GM23338 (cell line): ENCODE data around the gene ITGA3. TPM values are rescaled to one million over a fixed set of nuclear protein-coding genes. Genes with fewer than 3 reads are reported as not detected.

Experiments used
- ATAC-seq: fragments of 200-7000 bp; cut with Tn5 transposase; 3 replicates; pipeline ENCODE4 v1.9.1; 2020
- DNase-seq: peaks from one replicate; pipeline ENCODE4 v3.0.0-alpha.2; 2015; ENCODE audit warnings: low spot score
- H2AFZ ChIP-seq: fragments of 200-600 bp; sonication (generic); 2 replicates; pipeline ENCODE4 v1.8.0; 2016; ENCODE audit warnings: antibody characterized with exemption, mild to moderate bottlenecking, moderate library complexity
- H3F3A ChIP-seq: fragments of 200-600 bp; sonication (generic); replicated peaks from 2 replicates; pipeline ENCODE4 v1.8.0; 2017; ENCODE audit warnings: antibody characterized with exemption, mixed run types, low read depth
- H3K27ac ChIP-seq: fragments of 200-600 bp; sonication (generic); 2 replicates; pipeline ENCODE4 v1.6.1; 2016; ENCODE audit warnings: low read depth
- H3K27me3 ChIP-seq: fragments of 200-600 bp; sonication (generic); 2 replicates; pipeline ENCODE4 v1.8.0; 2016; ENCODE audit warnings: mild to moderate bottlenecking, mixed run types, moderate library complexity; ENCODE audit not compliant: insufficient read depth
- H3K36me3 ChIP-seq: fragments of 200-600 bp; sonication (generic); 2 replicates; pipeline ENCODE4 v1.8.0; 2016; ENCODE audit warnings: mild to moderate bottlenecking; ENCODE audit not compliant: insufficient read depth
- H3K4me1 ChIP-seq: fragments of 200-600 bp; sonication (generic); 2 replicates; pipeline ENCODE4 v1.8.0; 2016; ENCODE audit warnings: mild to moderate bottlenecking, moderate library complexity; ENCODE audit not compliant: insufficient read depth
- H3K4me2 ChIP-seq: fragments of 200-600 bp; sonication (generic); 2 replicates; pipeline ENCODE4 v1.7.1; 2017; ENCODE audit warnings: mixed run types
- H3K4me3 ChIP-seq: fragments of 200-600 bp; sonication (generic); 2 replicates; pipeline ENCODE4 v1.6.1; 2016; ENCODE audit warnings: mixed run types
- H3K79me2 ChIP-seq: fragments of 200-600 bp; sonication (generic); replicated peaks from 2 replicates; pipeline ENCODE4 v1.8.0; 2017; ENCODE audit warnings: mild to moderate bottlenecking; ENCODE audit not compliant: insufficient read depth
- H3K9me2 ChIP-seq: fragments of 200-600 bp; sonication (generic); 2 replicates; pipeline ENCODE4 v1.8.0; 2017; ENCODE audit not compliant: insufficient read depth
- H4K20me1 ChIP-seq: fragments of 200-600 bp; sonication (generic); replicated peaks from 2 replicates; pipeline ENCODE4 v1.8.0; 2017; ENCODE audit warnings: mild to moderate bottlenecking; ENCODE audit not compliant: insufficient read depth
- H3K27ac Mint-ChIP-seq: 2 replicates; pipeline ENCODE4 v1.8.0; 2020; ENCODE audit warnings: inconsistent platforms, mild to moderate bottlenecking, moderate library complexity, mixed read lengths
- H3K27me3 Mint-ChIP-seq: 3 replicates; pipeline ENCODE4 v1.8.0; 2022; ENCODE audit warnings: low read depth, mild to moderate bottlenecking, moderate library complexity, mixed read lengths, inconsistent platforms; ENCODE audit not compliant: insufficient read depth, poor library complexity
- H3K36me3 Mint-ChIP-seq: 3 replicates; pipeline ENCODE4 v1.8.0; 2021; ENCODE audit warnings: low read depth, mild to moderate bottlenecking, inconsistent platforms, moderate library complexity, mixed read lengths
- H3K4me1 Mint-ChIP-seq: 3 replicates; pipeline ENCODE4 v1.8.0; 2020; ENCODE audit warnings: mild to moderate bottlenecking, inconsistent platforms, mixed read lengths
- H3K4me3 Mint-ChIP-seq: 3 replicates; pipeline ENCODE4 v1.8.0; 2021; ENCODE audit warnings: moderate library complexity, mild to moderate bottlenecking, inconsistent platforms, mixed read lengths
- H3K9me3 Mint-ChIP-seq: 3 replicates; pipeline ENCODE4 v1.8.0; 2020; ENCODE audit warnings: moderate library complexity, mild to moderate bottlenecking, inconsistent platforms, mixed read lengths
- CREB1 ChIP-seq: fragments of 250-450 bp; sonication (Bioruptor Pico); IDR thresholded peaks from 2 replicates; pipeline ENCODE4 v1.5.0; 2020; ENCODE audit warnings: low read depth, mild to moderate bottlenecking, moderate library complexity
- ZNF114 ChIP-seq: fragments of 250-450 bp; sonication (Bioruptor Pico); IDR thresholded peaks from 2 replicates; pipeline ENCODE4 v1.5.0; 2020; ENCODE audit warnings: mild to moderate bottlenecking, moderate library complexity
- ZNF331 ChIP-seq: fragments of 250-450 bp; sonication (Bioruptor Pico); IDR thresholded peaks from 2 replicates; pipeline ENCODE4 v1.5.0; 2020; ENCODE audit warnings: low read depth, mild to moderate bottlenecking, moderate library complexity
- polyA plus RNA-seq: library from polyadenylated mRNA; unstranded; fragments of >200 nt; fragmentation: Nextera tagmentation; extraction: Ambion mirVana; gene quantifications from 2 replicates; pipeline ENCODE4 v1.2.1, GENCODE V29; 2016
- total RNA-seq: library from RNA; depleted of rRNA; stranded (reverse); fragments of >200 nt; shearing (Covaris generic); gene quantifications from 2 replicates; pipeline ENCODE4 v1.2.3, GENCODE V29; 2014
- TF ChIP-seq, protein P1 (sequence below): fragments of 250-450 bp; sonication (Bioruptor Pico); IDR thresholded peaks from 2 replicates; pipeline ENCODE4 v1.5.0; 2020; ENCODE audit warnings: mild to moderate bottlenecking, moderate library complexity
- TF ChIP-seq, protein P2 (sequence below), 2 experiments: fragments of 200-600 bp in 1 of 2; sonication (generic) in 1 of 2; conservative IDR thresholded peaks; 2 replicates each; pipeline versions ENCODE4 v1.5.1 to v1.6.1; 2016 to 2017; ENCODE audit warnings: antibody characterized with exemption in 2 of 2, low read depth in 2 of 2, mild to moderate bottlenecking in 2 of 2, moderate library complexity in 1 of 2
- TF ChIP-seq, protein P3 (sequence below): IDR thresholded peaks from 2 replicates; pipeline ENCODE4 v1.6.1; 2016; ENCODE audit warnings: antibody characterized with exemption
- TF ChIP-seq, protein P4 (sequence below): IDR thresholded peaks from one replicate; pipeline ENCODE4 v1.6.1; 2018; ENCODE audit warnings: antibody characterized with exemption; ENCODE audit not compliant: unreplicated experiment

The ITGA3 gene
- total and polyA plus RNA-seq, 2 experiments from 2014 or later, result 9.6 to 28.3 TPM

DNA sequence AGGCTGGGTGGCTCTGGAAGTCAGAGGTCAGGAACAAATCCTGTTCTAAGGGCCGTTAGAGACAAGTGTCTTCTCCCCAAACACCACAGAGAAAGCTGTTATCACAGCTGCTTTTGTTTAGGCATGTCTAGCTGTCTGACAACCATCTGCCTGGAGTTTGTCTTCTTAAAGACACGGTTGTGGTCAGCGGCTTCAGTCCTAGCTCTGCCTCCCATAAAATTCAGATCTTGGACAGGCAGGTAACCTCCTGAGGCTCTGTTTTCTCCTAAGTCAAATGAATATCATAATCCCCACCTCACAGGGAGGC, 2.3 kb upstream of the ITGA3 start:
- Histone ChIP-seq H2AFZ (no peak overlapping the region), H3K36me3 (no peaks in the 10 kb centered on the region), H3K4me2 (no peak overlapping the region), H4K20me1 (no peaks in the 10 kb centered on the region), H3F3A (peaks cover 18% of the 10 kb centered on the region), H3K4me3 (no peak overlapping the region), H3K4me1 (peaks cover 32% of the 10 kb centered on the region; the same call in 1 of the 2 replicates), H3K79me2 (no peaks in the 10 kb centered on the region), H3K27ac (no peak overlapping the region), H3K9me2 (no peaks in the 10 kb centered on the region), H3K27me3 (peaks cover 19% of the 10 kb centered on the region)
- Mint-ChIP-seq H3K27ac (no peak overlapping the region), H3K4me1 (peaks cover 52% of the 10 kb centered on the region), H3K27me3 (peaks cover 45% of the 10 kb centered on the region), H3K4me3 (no peak overlapping the region), H3K36me3 (peaks cover 4% of the 10 kb centered on the region; the same call in 1 of the 3 replicates), H3K9me3 (no peaks in the 10 kb centered on the region)
- ATAC-seq (no peak), DNase-seq (no peak)
- TF ChIP-seq ZNF331 (CRISPR knock-in tag), result no peak
- no peak for TF ChIP-seq ZNF114 (CRISPR knock-in tag)
- TF ChIP-seq, protein P1, sequence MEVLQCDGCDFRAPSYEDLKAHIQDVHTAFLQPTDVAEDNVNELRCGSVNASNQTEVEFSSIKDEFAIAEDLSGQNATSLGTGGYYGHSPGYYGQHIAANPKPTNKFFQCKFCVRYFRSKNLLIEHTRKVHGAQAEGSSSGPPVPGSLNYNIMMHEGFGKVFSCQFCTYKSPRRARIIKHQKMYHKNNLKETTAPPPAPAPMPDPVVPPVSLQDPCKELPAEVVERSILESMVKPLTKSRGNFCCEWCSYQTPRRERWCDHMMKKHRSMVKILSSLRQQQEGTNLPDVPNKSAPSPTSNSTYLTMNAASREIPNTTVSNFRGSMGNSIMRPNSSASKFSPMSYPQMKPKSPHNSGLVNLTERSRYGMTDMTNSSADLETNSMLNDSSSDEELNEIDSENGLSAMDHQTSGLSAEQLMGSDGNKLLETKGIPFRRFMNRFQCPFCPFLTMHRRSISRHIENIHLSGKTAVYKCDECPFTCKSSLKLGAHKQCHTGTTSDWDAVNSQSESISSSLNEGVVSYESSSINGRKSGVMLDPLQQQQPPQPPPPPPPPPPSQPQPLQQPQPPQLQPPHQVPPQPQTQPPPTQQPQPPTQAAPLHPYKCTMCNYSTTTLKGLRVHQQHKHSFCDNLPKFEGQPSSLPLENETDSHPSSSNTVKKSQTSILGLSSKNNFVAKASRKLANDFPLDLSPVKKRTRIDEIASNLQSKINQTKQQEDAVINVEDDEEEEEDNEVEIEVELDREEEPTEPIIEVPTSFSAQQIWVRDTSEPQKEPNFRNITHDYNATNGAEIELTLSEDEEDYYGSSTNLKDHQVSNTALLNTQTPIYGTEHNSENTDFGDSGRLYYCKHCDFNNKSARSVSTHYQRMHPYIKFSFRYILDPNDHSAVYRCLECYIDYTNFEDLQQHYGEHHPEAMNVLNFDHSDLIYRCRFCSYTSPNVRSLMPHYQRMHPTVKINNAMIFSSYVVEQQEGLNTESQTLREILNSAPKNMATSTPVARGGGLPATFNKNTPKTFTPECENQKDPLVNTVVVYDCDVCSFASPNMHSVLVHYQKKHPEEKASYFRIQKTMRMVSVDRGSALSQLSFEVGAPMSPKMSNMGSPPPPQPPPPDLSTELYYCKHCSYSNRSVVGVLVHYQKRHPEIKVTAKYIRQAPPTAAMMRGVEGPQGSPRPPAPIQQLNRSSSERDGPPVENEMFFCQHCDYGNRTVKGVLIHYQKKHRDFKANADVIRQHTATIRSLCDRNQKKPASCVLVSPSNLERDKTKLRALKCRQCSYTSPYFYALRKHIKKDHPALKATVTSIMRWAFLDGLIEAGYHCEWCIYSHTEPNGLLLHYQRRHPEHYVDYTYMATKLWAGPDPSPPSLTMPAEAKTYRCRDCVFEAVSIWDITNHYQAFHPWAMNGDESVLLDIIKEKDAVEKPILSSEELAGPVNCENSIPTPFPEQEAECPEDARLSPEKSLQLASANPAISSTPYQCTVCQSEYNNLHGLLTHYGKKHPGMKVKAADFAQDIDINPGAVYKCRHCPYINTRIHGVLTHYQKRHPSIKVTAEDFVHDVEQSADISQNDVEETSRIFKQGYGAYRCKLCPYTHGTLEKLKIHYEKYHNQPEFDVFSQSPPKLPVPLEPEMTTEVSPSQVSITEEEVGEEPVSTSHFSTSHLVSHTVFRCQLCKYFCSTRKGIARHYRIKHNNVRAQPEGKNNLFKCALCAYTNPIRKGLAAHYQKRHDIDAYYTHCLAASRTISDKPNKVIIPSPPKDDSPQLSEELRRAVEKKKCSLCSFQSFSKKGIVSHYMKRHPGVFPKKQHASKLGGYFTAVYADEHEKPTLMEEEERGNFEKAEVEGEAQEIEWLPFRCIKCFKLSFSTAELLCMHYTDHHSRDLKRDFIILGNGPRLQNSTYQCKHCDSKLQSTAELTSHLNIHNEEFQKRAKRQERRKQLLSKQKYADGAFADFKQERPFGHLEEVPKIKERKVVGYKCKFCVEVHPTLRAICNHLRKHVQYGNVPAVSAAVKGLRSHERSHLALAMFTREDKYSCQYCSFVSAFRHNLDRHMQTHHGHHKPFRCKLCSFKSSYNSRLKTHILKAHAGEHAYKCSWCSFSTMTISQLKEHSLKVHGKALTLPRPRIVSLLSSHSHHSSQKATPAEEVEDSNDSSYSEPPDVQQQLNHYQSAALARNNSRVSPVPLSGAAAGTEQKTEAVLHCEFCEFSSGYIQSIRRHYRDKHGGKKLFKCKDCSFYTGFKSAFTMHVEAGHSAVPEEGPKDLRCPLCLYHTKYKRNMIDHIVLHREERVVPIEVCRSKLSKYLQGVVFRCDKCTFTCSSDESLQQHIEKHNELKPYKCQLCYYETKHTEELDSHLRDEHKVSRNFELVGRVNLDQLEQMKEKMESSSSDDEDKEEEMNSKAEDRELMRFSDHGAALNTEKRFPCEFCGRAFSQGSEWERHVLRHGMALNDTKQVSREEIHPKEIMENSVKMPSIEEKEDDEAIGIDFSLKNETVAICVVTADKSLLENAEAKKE (CRISPR knock-in tag), result no peak
- TF ChIP-seq, protein P2, sequence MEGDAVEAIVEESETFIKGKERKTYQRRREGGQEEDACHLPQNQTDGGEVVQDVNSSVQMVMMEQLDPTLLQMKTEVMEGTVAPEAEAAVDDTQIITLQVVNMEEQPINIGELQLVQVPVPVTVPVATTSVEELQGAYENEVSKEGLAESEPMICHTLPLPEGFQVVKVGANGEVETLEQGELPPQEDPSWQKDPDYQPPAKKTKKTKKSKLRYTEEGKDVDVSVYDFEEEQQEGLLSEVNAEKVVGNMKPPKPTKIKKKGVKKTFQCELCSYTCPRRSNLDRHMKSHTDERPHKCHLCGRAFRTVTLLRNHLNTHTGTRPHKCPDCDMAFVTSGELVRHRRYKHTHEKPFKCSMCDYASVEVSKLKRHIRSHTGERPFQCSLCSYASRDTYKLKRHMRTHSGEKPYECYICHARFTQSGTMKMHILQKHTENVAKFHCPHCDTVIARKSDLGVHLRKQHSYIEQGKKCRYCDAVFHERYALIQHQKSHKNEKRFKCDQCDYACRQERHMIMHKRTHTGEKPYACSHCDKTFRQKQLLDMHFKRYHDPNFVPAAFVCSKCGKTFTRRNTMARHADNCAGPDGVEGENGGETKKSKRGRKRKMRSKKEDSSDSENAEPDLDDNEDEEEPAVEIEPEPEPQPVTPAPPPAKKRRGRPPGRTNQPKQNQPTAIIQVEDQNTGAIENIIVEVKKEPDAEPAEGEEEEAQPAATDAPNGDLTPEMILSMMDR (conservative IDR thresholded peaks at IDR 0.05; ENCODE audit: low read depth in 2 of 2), result no peak
- TF ChIP-seq, protein P3, sequence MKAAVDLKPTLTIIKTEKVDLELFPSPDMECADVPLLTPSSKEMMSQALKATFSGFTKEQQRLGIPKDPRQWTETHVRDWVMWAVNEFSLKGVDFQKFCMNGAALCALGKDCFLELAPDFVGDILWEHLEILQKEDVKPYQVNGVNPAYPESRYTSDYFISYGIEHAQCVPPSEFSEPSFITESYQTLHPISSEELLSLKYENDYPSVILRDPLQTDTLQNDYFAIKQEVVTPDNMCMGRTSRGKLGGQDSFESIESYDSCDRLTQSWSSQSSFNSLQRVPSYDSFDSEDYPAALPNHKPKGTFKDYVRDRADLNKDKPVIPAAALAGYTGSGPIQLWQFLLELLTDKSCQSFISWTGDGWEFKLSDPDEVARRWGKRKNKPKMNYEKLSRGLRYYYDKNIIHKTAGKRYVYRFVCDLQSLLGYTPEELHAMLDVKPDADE, result no peak
- TF ChIP-seq, protein P4, sequence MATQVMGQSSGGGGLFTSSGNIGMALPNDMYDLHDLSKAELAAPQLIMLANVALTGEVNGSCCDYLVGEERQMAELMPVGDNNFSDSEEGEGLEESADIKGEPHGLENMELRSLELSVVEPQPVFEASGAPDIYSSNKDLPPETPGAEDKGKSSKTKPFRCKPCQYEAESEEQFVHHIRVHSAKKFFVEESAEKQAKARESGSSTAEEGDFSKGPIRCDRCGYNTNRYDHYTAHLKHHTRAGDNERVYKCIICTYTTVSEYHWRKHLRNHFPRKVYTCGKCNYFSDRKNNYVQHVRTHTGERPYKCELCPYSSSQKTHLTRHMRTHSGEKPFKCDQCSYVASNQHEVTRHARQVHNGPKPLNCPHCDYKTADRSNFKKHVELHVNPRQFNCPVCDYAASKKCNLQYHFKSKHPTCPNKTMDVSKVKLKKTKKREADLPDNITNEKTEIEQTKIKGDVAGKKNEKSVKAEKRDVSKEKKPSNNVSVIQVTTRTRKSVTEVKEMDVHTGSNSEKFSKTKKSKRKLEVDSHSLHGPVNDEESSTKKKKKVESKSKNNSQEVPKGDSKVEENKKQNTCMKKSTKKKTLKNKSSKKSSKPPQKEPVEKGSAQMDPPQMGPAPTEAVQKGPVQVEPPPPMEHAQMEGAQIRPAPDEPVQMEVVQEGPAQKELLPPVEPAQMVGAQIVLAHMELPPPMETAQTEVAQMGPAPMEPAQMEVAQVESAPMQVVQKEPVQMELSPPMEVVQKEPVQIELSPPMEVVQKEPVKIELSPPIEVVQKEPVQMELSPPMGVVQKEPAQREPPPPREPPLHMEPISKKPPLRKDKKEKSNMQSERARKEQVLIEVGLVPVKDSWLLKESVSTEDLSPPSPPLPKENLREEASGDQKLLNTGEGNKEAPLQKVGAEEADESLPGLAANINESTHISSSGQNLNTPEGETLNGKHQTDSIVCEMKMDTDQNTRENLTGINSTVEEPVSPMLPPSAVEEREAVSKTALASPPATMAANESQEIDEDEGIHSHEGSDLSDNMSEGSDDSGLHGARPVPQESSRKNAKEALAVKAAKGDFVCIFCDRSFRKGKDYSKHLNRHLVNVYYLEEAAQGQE, result no peak
- no peak for TF ChIP-seq CREB1 (CRISPR knock-in tag)
